Fibroblast of mammary gland (primary cell): ENCODE data around the gene COG5.
A peak's percentile ranks its signal among the peaks of the same experiment; 100 is the strongest.

ENCODE experiments used
- DNase-seq: peaks from one replicate; pipeline ENCODE4 v3.0.0-alpha.2; 2010; ENCODE audit warnings: low read depth
- H3K4me3 ChIP-seq: 2 replicates; pipeline ENCODE4 v1.5.1; 2011; ENCODE audit warnings: low read depth, mild to moderate bottlenecking, low read length, moderate library complexity; ENCODE audit not compliant: control insufficient read depth
- TF ChIP-seq, protein P1 (sequence below): conservative IDR thresholded peaks from 2 replicates; pipeline ENCODE4 v1.5.1; 2011; ENCODE audit warnings: low read depth, low read length, inconsistent platforms; ENCODE audit not compliant: control insufficient read depth, insufficient read depth

COG5 gene

GRCh38 chr7:107185716-107186115, 378.0 kb downstream of the COG5 start:
- TF ChIP-seq, protein P1, sequence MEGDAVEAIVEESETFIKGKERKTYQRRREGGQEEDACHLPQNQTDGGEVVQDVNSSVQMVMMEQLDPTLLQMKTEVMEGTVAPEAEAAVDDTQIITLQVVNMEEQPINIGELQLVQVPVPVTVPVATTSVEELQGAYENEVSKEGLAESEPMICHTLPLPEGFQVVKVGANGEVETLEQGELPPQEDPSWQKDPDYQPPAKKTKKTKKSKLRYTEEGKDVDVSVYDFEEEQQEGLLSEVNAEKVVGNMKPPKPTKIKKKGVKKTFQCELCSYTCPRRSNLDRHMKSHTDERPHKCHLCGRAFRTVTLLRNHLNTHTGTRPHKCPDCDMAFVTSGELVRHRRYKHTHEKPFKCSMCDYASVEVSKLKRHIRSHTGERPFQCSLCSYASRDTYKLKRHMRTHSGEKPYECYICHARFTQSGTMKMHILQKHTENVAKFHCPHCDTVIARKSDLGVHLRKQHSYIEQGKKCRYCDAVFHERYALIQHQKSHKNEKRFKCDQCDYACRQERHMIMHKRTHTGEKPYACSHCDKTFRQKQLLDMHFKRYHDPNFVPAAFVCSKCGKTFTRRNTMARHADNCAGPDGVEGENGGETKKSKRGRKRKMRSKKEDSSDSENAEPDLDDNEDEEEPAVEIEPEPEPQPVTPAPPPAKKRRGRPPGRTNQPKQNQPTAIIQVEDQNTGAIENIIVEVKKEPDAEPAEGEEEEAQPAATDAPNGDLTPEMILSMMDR: no peak
- DNase-seq: no peak

GRCh38 chr7:107181172-107181571, 382.5 kb downstream of the COG5 start:
- TF ChIP-seq, protein P1: no peak
- no peak overlapping the region for H3K4me3 ChIP-seq
- no peak for DNase-seq

More at GRCh38 chr7:107185716-107186115, 378.0 kb downstream of the COG5 start:
- no peak overlapping the region for H3K4me3 ChIP-seq

DNA sequence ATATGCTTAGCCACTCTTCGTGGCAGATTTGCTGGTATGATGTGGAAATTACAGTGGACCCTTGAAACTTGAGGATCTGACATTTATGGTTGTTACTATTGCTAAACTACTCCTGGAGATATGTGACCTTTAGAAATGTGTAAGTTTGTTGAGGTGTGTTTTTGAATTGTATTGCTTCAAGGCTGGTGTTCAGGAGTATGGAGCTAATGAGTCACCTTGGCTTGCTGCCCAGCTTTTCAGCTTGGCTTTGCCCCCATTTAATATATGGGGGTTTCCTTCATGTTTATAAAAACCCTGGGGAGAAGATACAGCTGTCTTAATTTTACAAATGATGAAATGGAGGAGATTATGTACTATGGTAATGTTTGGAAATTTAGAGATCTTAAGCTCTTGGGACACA, 383.3 kb downstream of the COG5 start:
- TF ChIP-seq, protein P1: no peak
- no peak overlapping the region for H3K4me3 ChIP-seq
- peak; percentile 84 for DNase-seq

DNA sequence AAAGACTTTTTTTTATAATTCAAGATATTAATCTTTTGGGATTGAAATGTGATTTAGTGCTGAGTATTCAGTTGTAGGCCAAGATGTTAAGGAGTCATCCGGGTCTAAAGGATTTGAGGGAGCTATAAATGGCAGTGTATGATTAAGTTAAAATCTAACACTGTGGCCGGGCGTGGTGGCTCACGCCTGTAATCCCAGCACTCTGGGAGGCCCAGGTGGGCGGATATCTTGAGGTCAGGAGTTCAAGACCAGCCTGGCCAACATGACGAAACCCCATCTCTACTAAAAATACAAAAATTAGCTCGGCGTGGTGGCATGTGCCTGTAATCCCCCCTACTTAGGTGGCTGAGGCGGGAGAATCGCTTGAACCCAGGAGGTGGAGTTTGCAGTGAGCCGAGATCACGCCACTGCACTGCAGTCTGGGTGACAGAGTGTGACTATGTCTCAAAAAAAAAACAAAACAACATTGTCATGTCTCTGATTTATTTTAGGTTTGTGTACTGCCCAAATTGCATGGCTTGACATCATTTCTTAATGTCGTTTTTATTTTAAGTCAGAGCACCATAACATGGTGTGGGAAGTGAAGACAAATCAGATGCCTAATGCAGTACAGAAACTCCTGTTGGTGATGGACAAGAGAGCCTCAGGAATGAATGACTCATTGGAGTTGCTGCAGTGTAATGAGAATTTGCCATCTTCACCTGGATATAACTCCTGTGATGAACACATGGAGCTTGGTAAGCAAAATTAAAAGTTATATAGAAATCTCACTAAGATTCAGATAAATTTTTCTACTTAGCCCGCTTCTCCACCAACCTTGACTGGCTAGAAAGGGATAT, 384.2 kb downstream of the COG5 start:
- DNase-seq: peak; percentile 53
- TF ChIP-seq, protein P1: no peak
- H3K4me3 ChIP-seq: no peak overlapping the region

- TF ChIP-seq, protein P1: no peak
- no peak for DNase-seq
- no peak overlapping the region for H3K4me3 ChIP-seq
These were observed 389.9 kb downstream of the COG5 start for GRCh38 chr7:107173691-107174406.

DNA sequence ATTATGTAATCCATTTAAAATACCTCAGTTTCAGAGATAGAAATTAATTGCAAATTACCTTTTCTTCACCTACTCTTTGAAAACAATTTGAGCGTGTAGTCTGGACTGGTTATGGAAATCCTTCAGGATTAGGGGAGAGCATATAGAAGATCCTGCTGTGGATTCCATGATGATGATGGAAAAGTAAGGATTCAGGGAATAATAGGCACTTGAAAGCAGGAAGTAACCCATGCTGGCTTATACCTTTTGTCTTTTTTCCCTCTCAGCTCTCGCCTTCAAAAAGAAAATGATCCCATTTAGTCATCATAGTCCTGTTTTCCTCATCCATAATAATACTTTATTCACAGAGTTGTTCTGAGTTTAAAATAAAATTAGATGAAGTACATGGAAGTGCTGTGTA, 390.5 kb downstream of the COG5 start:
- TF ChIP-seq, protein P1: no peak
- H3K4me3 ChIP-seq: no peak overlapping the region

More for the DNA sequence above, 390.5 kb downstream of the COG5 start:
- DNase-seq: no peak
